Sigmoid colon (tissue), 7 donors: ENCODE results near the gene PCNX3. TPM values are rescaled to one million over a fixed set of nuclear protein-coding genes. Genes with fewer than 3 reads are reported as not detected.
"Not testable (repeated sequence)": the region's sequence is repeated elsewhere in the genome, so short reads cannot be mapped to it uniquely, and the experiment has no call there.

Experiments used
- DNase-seq: peaks from one replicate; pipeline ENCODE4 v3.0.0-alpha.2; 2019
- H3K27ac ChIP-seq, 4 donors: fragments of 200-600 bp; sonication (generic); one replicate each; pipeline ENCODE4 v1.5.1; 2016 to 2019; ENCODE audit warnings: mild to moderate bottlenecking in 1 of 4
- H3K27me3 ChIP-seq, 3 donors: fragments of 200-600 bp; sonication (generic); one replicate each; pipeline ENCODE4 v1.5.1; 2019; ENCODE audit warnings: mild to moderate bottlenecking in 1 of 3
- H3K36me3 ChIP-seq, 4 donors: fragments of 200-600 bp; sonication (generic); one replicate each; pipeline ENCODE4 v1.5.1; 2016 to 2019
- H3K4me1 ChIP-seq, 4 donors: fragments of 200-600 bp; sonication (generic); one replicate each; pipeline ENCODE4 v1.5.1; 2017 to 2019
- H3K4me3 ChIP-seq, 4 donors: fragments of 200-600 bp; sonication (generic); one replicate each; pipeline ENCODE4 v1.5.1; 2017 to 2019; ENCODE audit warnings: mild to moderate bottlenecking in 2 of 4, moderate library complexity in 1 of 4
- H3K9me3 ChIP-seq, 4 donors: fragments of 200-600 bp in 3 of 4; sonication (generic) in 3 of 4; one replicate each; pipeline versions ENCODE4 v1.5.1 to v1.6.1; 2013 to 2019
- EP300 ChIP-seq, 4 donors: sonication (generic); formaldehyde crosslinking; IDR thresholded peaks; one replicate each; pipeline ENCODE4 v1.6.1; 2017; ENCODE audit warnings: antibody characterized with exemption in 4 of 4
- POLR2A ChIP-seq, 2 donors: fragments of 450-650 bp; IDR thresholded peaks; one replicate each; pipeline ENCODE4 v1.6.1; 2016; ENCODE audit warnings: antibody characterized with exemption in 2 of 2, mild to moderate bottlenecking in 2 of 2, moderate library complexity in 2 of 2
- POLR2AphosphoS5 ChIP-seq, 4 donors: sonication (generic); formaldehyde crosslinking; IDR thresholded peaks; one replicate each; pipeline ENCODE4 v1.6.1; 2017; ENCODE audit warnings: antibody characterized with exemption in 4 of 4
- WGBS, 2 donors: extraction: QIAGEN DNeasy Blood & Tissue Kit; methylation state at CpG; one replicate each; pipeline ENCODE4 v1.1.7; 2013; 5-methylcytosine and 5-hydroxymethylcytosine counted together
- intact Hi-C: fragments of 100-400 bp; cut with DNase I; formaldehyde crosslinking; loops from one replicate; pipeline ENCODE4 v1.15.1; 2023
- polyA plus RNA-seq, 3 donors: library from polyadenylated mRNA; stranded (reverse); fragments of 200-250 nt; gene quantifications; one replicate each; pipeline ENCODE4 v1.2.3, GENCODE V29; 2013
- total RNA-seq, 4 donors: library from RNA; depleted of rRNA; stranded (reverse); fragments of >200 nt; gene quantifications; one replicate each; pipeline ENCODE4 v1.1.0, GENCODE V29; 2016
- TF ChIP-seq, protein P1 (sequence below), 4 experiments: fragments of 450-650 bp in 3 of 4; fragments of 200-600 bp in 1 of 4; IDR thresholded peaks; one replicate each; pipeline ENCODE4 v1.5.1; 2016 to 2019; ENCODE audit warnings: antibody characterized with exemption in 4 of 4, mild to moderate bottlenecking in 3 of 4, moderate library complexity in 2 of 4
- donor health status: healthy with polysubstance abuse.
- donor health status: Bipolar disorder and iron deficiency.
- donor health status: healthy.

Gene PCNX3
- total and polyA plus RNA-seq, 7 donors: 6.0 to 35.0 (median 11.0) TPM

DNA sequence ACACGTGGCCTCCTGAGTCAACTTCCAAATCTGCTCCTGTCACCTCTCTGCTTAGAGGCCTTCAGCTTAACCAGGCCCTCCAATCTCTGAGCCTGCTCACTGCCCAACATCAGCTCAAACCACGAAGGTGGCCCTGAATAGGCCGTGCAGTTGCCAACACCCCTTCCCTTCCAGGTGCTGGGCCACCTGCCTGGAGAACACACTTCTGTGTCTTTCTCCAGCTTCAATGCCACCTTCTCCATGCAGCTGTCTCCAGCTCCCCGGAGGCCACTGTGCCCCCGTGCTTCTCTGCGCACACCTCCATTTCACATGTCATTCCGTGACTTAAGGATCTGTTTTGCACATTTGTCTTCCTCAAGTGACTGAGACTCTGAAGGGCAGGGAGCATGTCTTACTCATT is 41.9 kb downstream of the PCNX3 start:
- Histone ChIP-seq H3K4me3 (no peak overlapping the region), H3K4me1 (peaks cover 0 to 44% (median 41%) of the 10 kb centered on the region in 4 donors), H3K27ac (no peak overlapping the region), H3K27me3 (no peaks in the 10 kb centered on the region), H3K9me3 (no peaks in the 10 kb centered on the region), H3K36me3 (peaks cover 49 to 79% (median 67%) of the 10 kb centered on the region in 4 donors)
- no peak for DNase-seq
- intact Hi-C loops: no loop called here
- TF ChIP-seq EP300 (IDR thresholded peaks at IDR 0.05): no peak
- 90 to 92% methylated on average over 7 of the region's 7 CpGs for WGBS, 2 donors

DNA sequence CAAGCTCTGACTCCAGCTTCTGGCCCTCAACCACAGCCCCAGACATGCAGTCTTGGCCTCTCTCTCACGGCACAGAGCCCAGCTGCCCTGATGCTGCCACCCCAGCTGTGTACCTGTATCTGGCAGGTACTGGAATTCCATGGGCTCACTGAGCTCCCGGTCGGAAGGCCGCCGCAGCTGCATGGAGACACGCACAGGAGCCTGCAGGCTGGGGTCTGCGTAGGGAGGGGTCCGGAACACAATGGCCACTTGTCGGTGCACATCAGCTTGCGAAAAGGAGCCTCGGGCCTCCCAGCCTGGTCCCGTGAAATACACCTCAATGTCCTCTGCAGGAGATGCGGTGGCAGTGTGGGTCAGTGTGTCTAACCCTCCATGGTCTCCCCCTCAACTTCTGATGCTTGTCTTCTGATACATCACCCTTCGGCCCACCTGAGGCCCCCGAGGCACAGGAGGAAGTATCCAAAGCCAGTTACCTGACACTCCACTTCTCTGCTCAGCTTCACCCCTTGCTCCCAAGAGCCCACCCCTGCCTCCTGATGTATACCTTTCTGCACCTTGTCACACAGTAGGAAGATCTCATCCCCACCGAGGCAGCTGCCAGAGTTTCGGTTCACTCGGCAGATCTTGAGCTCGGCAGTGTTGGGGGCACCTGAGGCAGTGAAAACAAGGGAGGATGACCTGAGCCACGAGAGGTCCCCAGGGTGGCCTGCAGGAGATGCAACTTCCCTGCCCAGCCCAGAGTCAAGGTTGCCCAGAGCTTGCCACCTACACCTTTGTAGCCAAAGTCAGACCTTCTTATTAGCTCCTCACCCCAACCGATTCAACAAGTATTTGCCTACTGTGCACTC is 42.8 kb downstream of the PCNX3 start:
- Histone ChIP-seq H3K4me3 (no peak overlapping the region), H3K27ac (no peak overlapping the region), H3K36me3 (peaks cover 49 to 79% (median 67%) of the 10 kb centered on the region in 4 donors), H3K9me3 (no peaks in the 10 kb centered on the region), H3K4me1 (peaks cover 0 to 39% (median 35%) of the 10 kb centered on the region in 4 donors), H3K27me3 (no peaks in the 10 kb centered on the region)
- peak; percentile 64 for DNase-seq
- no peak for TF ChIP-seq EP300 (IDR thresholded peaks at IDR 0.05)
- no peak for TF ChIP-seq POLR2AphosphoS5 (IDR thresholded peaks at IDR 0.05)
- TF ChIP-seq, protein P1, sequence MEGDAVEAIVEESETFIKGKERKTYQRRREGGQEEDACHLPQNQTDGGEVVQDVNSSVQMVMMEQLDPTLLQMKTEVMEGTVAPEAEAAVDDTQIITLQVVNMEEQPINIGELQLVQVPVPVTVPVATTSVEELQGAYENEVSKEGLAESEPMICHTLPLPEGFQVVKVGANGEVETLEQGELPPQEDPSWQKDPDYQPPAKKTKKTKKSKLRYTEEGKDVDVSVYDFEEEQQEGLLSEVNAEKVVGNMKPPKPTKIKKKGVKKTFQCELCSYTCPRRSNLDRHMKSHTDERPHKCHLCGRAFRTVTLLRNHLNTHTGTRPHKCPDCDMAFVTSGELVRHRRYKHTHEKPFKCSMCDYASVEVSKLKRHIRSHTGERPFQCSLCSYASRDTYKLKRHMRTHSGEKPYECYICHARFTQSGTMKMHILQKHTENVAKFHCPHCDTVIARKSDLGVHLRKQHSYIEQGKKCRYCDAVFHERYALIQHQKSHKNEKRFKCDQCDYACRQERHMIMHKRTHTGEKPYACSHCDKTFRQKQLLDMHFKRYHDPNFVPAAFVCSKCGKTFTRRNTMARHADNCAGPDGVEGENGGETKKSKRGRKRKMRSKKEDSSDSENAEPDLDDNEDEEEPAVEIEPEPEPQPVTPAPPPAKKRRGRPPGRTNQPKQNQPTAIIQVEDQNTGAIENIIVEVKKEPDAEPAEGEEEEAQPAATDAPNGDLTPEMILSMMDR (IDR thresholded peaks at IDR 0.05): no peak
- TF ChIP-seq POLR2A (IDR thresholded peaks at IDR 0.05): no peak
- intact Hi-C loops: no loop called here
- 93 to 94% methylated on average over 21 of the region's 21 CpGs for WGBS, 2 donors

DNA sequence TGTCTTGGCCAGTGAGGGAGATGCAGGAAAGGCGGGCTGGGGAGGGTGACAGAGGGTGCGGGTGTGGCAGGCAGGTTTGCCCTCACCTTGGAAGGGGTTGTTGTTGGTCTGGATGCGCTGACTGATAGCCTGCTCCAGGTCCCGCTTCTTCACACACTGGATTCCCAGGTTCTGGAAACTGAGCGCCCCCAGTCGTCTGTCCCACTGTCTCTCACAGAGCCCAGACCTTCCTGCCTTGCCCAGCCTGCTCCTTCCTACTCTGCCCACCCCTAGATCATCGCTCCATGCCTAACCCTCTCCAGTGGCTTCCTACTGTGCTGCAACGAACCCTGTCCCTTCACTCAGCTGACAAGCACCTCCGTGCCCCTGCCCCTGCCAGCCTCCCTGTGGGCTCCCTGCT is 44.5 kb downstream of the PCNX3 start:
- Histone ChIP-seq H3K27me3 (no peaks in the 10 kb centered on the region), H3K4me1 (peaks cover 0 to 40% (median 37%) of the 10 kb centered on the region in 4 donors), H3K4me3 (no peak overlapping the region), H3K27ac (peak overlapping the region in 2 of 4 donors; percentile 98 to 100), H3K36me3 (peaks cover 47 to 65% (median 57%) of the 10 kb centered on the region in 4 donors), H3K9me3 (no peaks in the 10 kb centered on the region)
- no peak for DNase-seq
- TF ChIP-seq EP300 (IDR thresholded peaks at IDR 0.05) (no peak), POLR2AphosphoS5 (IDR thresholded peaks at IDR 0.05) (no peak), POLR2A (IDR thresholded peaks at IDR 0.05) (no peak)
- TF ChIP-seq, protein P1 (IDR thresholded peaks at IDR 0.05): no peak
- intact Hi-C loops: no loop called here
- WGBS, 2 donors: 88 to 96% methylated on average over 9 of the region's 9 CpGs

DNA sequence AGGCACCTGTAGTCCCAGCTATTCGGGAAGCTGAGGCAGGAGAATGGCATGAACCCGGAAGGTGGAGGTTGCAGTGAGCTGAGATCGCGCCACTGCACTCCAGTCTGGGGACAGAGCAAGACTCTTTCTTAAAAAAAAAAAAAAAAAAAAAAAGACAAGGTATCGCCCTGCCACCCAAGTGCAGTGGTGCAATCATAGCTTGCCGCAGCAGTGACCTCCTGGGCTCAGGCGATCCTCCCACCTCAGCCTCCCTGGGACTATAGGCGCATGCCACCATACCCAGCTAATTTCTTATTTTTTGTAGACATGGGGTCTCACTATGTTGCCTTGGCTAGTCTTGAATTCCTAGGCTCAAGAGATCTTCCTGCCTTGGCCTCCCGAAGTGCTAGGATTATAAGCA is 45.3 kb downstream of the PCNX3 start:
- H3K36me3 ChIP-seq: peaks cover 39 to 57% (median 49%) of the 10 kb centered on the region in 4 donors
- peak overlapping the region; percentile 7 to 100 (median 98) for H3K27ac ChIP-seq
- H3K4me3 ChIP-seq: peak overlapping the region in 1 of 4 donors; percentile 81
- H3K27me3 ChIP-seq, H3K9me3 ChIP-seq, intact Hi-C loops: not testable (repeated sequence)
- peaks cover 0 to 40% (median 37%) of the 10 kb centered on the region in 4 donors for H3K4me1 ChIP-seq
- DNase-seq: peak; percentile 59
- WGBS, 2 donors: 90 to 96% methylated on average over 9 of the region's 9 CpGs

DNA sequence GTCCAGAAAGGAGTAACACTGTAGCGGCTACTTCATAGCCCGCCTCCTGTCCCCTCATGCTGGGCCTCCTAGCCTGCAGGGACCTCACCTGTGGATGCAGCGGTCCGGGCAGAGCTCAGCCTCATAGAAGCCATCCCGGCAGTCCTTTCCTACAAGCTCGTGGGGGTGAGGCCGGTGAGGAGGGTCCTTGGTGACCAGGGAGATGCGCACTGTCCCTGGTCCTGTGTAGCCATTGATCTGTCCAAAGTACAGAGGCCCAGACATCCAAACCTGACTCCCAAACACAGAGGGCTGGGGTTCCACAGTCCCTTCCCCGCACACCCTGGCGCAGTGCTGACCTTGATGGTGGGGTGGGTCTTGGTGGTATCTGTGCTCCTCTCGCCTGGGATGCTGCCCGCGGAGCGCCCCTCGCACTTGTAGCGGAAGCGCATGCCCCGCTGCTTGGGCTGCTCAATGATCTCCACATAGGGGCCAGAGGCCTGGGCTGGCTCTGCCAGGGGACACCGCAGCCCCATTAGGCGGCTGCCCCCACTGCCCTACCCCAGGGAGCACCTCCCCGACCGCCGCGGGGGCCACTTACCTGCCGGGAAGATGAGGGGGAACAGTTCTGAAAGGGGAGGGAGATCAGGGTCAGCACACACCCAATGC is 46.1 kb downstream of the PCNX3 start:
- Histone ChIP-seq H3K27ac (peak overlapping the region; percentile 94 to 100 (median 98)), H3K9me3 (no peaks in the 10 kb centered on the region), H3K36me3 (peaks cover 33 to 49% (median 41%) of the 10 kb centered on the region in 4 donors), H3K4me1 (peaks cover 0 to 40% (median 37%) of the 10 kb centered on the region in 4 donors), H3K4me3 (peak overlapping the region; percentile 78 to 97 (median 80)), H3K27me3 (no peaks in the 10 kb centered on the region)
- 37 to 61% methylated on average over 25 of the region's 25 CpGs for WGBS, 2 donors
- intact Hi-C loops: loop anchor here (1.0 kb wide), 1 partner anchor 8 kb away; no protein-coding TSS in a partner anchor
- DNase-seq: peak; percentile 69
- no peak for TF ChIP-seq EP300 (IDR thresholded peaks at IDR 0.05)
- TF ChIP-seq POLR2AphosphoS5 (IDR thresholded peaks at IDR 0.05): no peak
- TF ChIP-seq, protein P1 (IDR thresholded peaks at IDR 0.05): no peak
- no peak for TF ChIP-seq POLR2A (IDR thresholded peaks at IDR 0.05)
